Fibroblast of lung (primary cell): ENCODE data around the gene MICAL2. TPM values are rescaled to one million over a fixed set of nuclear protein-coding genes. Genes with fewer than 3 reads are reported as not detected.

ENCODE experiments used
- DNase-seq, 2 donors: peaks; one replicate each; pipeline versions ENCODE4 v3.0.0 to v3.0.0-alpha.2; 2010; ENCODE audit warnings: low read depth in 2 of 2
- H2AFZ ChIP-seq: 2 replicates; pipeline ENCODE4 v1.5.1; 2012; ENCODE audit warnings: low read length, control low read depth, inconsistent platforms
- H3K27ac ChIP-seq: 2 replicates; pipeline ENCODE4 v1.5.1; 2011; ENCODE audit warnings: low read length, control low read depth; ENCODE audit not compliant: insufficient read depth
- H3K27me3 ChIP-seq: 2 replicates; pipeline ENCODE4 v1.5.1; 2011; ENCODE audit warnings: mild to moderate bottlenecking, low read length; ENCODE audit not compliant: control insufficient read depth, insufficient read depth
- H3K36me3 ChIP-seq: 2 replicates; pipeline ENCODE4 v1.5.1; 2011; ENCODE audit warnings: low read length; ENCODE audit not compliant: control insufficient read depth, insufficient read depth
- H3K4me1 ChIP-seq: 2 replicates; pipeline ENCODE4 v1.5.1; 2011; ENCODE audit warnings: low read length; ENCODE audit not compliant: control insufficient read depth, insufficient read depth; ENCODE audit errors: extremely low read depth
- H3K4me2 ChIP-seq: 2 replicates; pipeline ENCODE4 v1.5.1; 2011; ENCODE audit warnings: low read length, control low read depth; ENCODE audit not compliant: insufficient read depth; ENCODE audit errors: extremely low read depth
- H3K4me3 ChIP-seq, 4 experiments: fragments of 200-600 bp in 1 of 4; sonication (generic) in 1 of 4; replicated peaks in 1 of 4; 2 replicates each; pipeline ENCODE4 v1.5.1; 2011 to 2016; ENCODE audit warnings: low read length in 4 of 4, low read depth in 3 of 4, mild to moderate bottlenecking in 3 of 4, control low read depth in 2 of 4, inconsistent platforms in 1 of 4, mixed read lengths in 1 of 4; ENCODE audit not compliant: insufficient read depth in 1 of 4; ENCODE audit errors: control extremely low read depth in 1 of 4
- H3K79me2 ChIP-seq: 2 replicates; pipeline ENCODE4 v1.5.1; 2012; ENCODE audit warnings: mild to moderate bottlenecking, low read length, inconsistent platforms; ENCODE audit not compliant: control insufficient read depth, insufficient read depth
- H3K9ac ChIP-seq: 2 replicates; pipeline ENCODE4 v1.5.1; 2011; ENCODE audit warnings: mild to moderate bottlenecking, low read length, control low read depth; ENCODE audit not compliant: insufficient read depth
- H3K9me3 ChIP-seq: 2 replicates; pipeline ENCODE4 v1.5.1; 2012; ENCODE audit warnings: low read depth, low read length; ENCODE audit not compliant: control insufficient read depth, insufficient read depth
- H4K20me1 ChIP-seq: 2 replicates; pipeline ENCODE4 v1.5.1; 2011; ENCODE audit warnings: low read length; ENCODE audit not compliant: control insufficient read depth, insufficient read depth; ENCODE audit errors: extremely low read depth
- EZH2 ChIP-seq: IDR thresholded peaks from 2 replicates; pipeline ENCODE4 v1.5.1; 2012; ENCODE audit warnings: low read length, control low read depth, mild to moderate bottlenecking; ENCODE audit errors: missing control alignments
- polyA plus RNA-seq, 2 donors: library from polyadenylated mRNA; depleted of rRNA in 1 of 2; stranded (reverse) in 1 of 2; unstranded in 1 of 2; fragments of >200 nt; gene quantifications; 2 replicates each; pipeline ENCODE4 v1.2.1, GENCODE V29; 2011 to 2012; ENCODE audit warnings: missing spikeins in 1 of 2
- total RNA-seq: library from RNA; depleted of rRNA; stranded (reverse); fragments of >200 nt; gene quantifications from 2 replicates; pipeline ENCODE4 v1.2.1, GENCODE V29; 2014
- TF ChIP-seq, protein P1 (sequence below), 2 donors: IDR thresholded peaks in 1 of 2; conservative IDR thresholded peaks in 1 of 2; 1 replicate in 1 of 2; 2 replicates in 1 of 2; pipeline ENCODE4 v1.5.1; 2011 to 2012; ENCODE audit warnings: low read length in 2 of 2, control low read depth in 1 of 2, inconsistent platforms in 1 of 2, low read depth in 1 of 2, mild to moderate bottlenecking in 1 of 2

The MICAL2 gene
- total and polyA plus RNA-seq, 2 donors (not counting 1 experiment from before 2014, with no cell fraction given), result 78.5 to 275 TPM

DNA sequence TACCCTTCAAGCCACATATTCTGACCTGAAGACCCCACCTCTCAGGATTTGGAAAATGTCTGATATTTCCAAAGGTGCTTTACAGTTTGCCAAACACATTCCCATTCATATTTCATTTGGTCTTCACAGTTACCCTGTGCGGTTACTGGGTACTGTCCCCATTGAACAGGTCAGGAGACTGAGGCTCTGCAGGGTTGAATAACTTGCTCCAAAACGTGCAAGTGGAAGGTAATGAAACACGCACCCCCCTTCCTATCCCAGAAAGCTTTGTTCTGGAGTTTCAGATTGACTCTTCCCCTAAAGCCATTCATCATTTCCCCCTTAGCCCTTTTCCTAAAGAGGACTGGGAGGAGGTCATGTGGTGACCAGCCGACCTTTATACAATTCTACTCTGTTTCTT, 18.8 kb downstream of the MICAL2 start:
- H3K4me1 ChIP-seq, result peaks cover 25% of the 10 kb centered on the region
- H4K20me1 ChIP-seq, result no peaks in the 10 kb centered on the region
- peaks cover 82% of the 10 kb centered on the region for H3K79me2 ChIP-seq
- no peaks in the 10 kb centered on the region for H3K36me3 ChIP-seq
- no peaks in the 10 kb centered on the region for H3K9me3 ChIP-seq
- no peak for DNase-seq
- no peak overlapping the region for H3K27ac ChIP-seq
- no peak overlapping the region for H2AFZ ChIP-seq
- H3K9ac ChIP-seq, result no peak overlapping the region
- no peaks in the 10 kb centered on the region for H3K27me3 ChIP-seq
- no peak overlapping the region for H3K4me2 ChIP-seq
- H3K4me3 ChIP-seq, result no peak overlapping the region
- TF ChIP-seq, protein P1, sequence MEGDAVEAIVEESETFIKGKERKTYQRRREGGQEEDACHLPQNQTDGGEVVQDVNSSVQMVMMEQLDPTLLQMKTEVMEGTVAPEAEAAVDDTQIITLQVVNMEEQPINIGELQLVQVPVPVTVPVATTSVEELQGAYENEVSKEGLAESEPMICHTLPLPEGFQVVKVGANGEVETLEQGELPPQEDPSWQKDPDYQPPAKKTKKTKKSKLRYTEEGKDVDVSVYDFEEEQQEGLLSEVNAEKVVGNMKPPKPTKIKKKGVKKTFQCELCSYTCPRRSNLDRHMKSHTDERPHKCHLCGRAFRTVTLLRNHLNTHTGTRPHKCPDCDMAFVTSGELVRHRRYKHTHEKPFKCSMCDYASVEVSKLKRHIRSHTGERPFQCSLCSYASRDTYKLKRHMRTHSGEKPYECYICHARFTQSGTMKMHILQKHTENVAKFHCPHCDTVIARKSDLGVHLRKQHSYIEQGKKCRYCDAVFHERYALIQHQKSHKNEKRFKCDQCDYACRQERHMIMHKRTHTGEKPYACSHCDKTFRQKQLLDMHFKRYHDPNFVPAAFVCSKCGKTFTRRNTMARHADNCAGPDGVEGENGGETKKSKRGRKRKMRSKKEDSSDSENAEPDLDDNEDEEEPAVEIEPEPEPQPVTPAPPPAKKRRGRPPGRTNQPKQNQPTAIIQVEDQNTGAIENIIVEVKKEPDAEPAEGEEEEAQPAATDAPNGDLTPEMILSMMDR (conservative IDR thresholded peaks at IDR 0.05 in 1 of 2, IDR thresholded peaks at IDR 0.05 in 1 of 2; ENCODE audit: low read depth in 1 of 2, low read length in 2 of 2), result no peak
- TF ChIP-seq EZH2, result no peak

- Histone ChIP-seq H3K9me3 (no peaks in the 10 kb centered on the region), H3K27me3 (no peaks in the 10 kb centered on the region), H3K79me2 (peaks cover 83% of the 10 kb centered on the region), H3K4me2 (no peak overlapping the region), H3K27ac (no peak overlapping the region), H2AFZ (no peak overlapping the region), H3K4me3 (no peak overlapping the region), H3K4me1 (peaks cover 16% of the 10 kb centered on the region), H3K36me3 (no peaks in the 10 kb centered on the region), H3K9ac (no peak overlapping the region), H4K20me1 (no peaks in the 10 kb centered on the region)
- no peak for TF ChIP-seq EZH2
- TF ChIP-seq, protein P1 (conservative IDR thresholded peaks at IDR 0.05 in 1 of 2, IDR thresholded peaks at IDR 0.05 in 1 of 2; ENCODE audit: low read depth in 1 of 2, low read length in 2 of 2), result no peak
- DNase-seq, result no peak
These were observed 20.0 kb downstream of the MICAL2 start for GRCh38 chr11:12130180-12130980.

DNA sequence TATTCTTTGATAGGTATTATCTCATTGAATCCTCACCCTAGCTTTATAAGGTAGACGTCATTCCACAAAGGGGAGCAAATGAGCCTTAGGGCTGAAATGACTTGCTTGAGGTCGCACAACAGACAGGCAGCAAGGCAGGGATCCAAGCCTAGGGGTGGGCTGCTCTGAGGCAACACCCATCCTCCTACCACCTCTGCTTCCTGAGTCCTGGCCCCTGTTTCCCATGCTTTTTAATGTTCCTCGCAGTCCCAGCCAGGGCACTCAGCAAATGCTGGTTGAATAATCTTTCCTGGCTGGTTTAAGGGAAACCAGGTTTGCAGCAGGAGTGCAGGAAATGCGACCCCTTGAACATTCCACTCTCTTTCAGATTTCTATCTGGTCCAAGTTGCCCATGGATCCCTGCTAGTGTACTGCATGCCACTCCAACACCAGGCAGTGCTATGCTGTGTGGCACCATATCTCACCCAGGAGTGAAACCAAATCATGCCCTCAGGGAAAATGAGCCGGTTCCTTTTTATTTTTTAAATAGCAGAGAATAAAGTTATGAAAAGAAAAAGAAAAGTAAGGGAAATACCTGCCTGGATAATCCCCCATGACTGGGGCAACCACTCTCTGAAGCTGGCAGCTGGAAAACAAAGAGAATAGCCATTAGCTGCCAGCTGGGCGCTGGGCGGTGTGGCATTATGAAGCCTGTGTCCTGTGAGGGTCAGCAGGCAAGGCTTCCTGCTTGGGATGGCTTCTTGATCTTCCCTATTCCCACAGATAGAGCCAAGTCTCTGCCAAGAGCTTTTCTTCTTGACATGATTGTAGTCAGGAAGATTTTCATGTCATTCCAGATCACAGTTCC, 21.8 kb downstream of the MICAL2 start:
- no peak overlapping the region for H3K4me3 ChIP-seq
- no peak overlapping the region for H3K27ac ChIP-seq
- H3K27me3 ChIP-seq, result no peaks in the 10 kb centered on the region
- no peak overlapping the region for H3K9ac ChIP-seq
- no peak for DNase-seq
- H4K20me1 ChIP-seq, result no peaks in the 10 kb centered on the region
- H2AFZ ChIP-seq, result no peak overlapping the region
- no peak overlapping the region for H3K4me2 ChIP-seq
- peaks cover 12% of the 10 kb centered on the region for H3K4me1 ChIP-seq
- H3K79me2 ChIP-seq, result peaks cover 85% of the 10 kb centered on the region
- TF ChIP-seq, protein P1 (conservative IDR thresholded peaks at IDR 0.05 in 1 of 2, IDR thresholded peaks at IDR 0.05 in 1 of 2; ENCODE audit: low read depth in 1 of 2, low read length in 2 of 2), result no peak
- no peaks in the 10 kb centered on the region for H3K9me3 ChIP-seq
- peaks cover 3% of the 10 kb centered on the region for H3K36me3 ChIP-seq
